ENCODE measurements around the gene TAC3.
"Not testable (repeated sequence)": the region's sequence is repeated elsewhere in the genome, so short reads cannot be mapped to it uniquely, and the experiment has no call there.

TAC3 gene

DNA sequence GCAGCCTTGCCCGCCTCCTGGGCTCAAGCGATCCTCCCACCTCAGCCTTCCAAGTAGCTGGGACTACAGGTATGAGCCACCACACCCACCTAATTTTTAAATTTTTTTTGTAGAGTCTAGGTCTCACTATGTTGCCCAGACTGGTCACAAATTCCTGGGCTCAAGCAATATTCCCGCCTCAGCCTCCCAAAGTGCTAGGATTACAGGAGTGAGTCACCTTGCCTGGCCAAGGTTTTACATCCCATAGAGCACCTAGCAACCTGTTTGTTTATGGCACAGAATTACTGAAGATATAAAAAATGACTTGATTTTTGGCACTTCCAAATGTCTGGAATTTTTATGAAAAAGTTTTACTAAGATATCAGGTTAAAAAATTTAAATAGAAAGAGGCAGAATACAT is 17.1 kb upstream of the TAC3 start:
- Histone ChIP-seq H3K4me3 (no peak overlapping the region), H3K27ac (no peak overlapping the region)
- TF ChIP-seq, protein P1, sequence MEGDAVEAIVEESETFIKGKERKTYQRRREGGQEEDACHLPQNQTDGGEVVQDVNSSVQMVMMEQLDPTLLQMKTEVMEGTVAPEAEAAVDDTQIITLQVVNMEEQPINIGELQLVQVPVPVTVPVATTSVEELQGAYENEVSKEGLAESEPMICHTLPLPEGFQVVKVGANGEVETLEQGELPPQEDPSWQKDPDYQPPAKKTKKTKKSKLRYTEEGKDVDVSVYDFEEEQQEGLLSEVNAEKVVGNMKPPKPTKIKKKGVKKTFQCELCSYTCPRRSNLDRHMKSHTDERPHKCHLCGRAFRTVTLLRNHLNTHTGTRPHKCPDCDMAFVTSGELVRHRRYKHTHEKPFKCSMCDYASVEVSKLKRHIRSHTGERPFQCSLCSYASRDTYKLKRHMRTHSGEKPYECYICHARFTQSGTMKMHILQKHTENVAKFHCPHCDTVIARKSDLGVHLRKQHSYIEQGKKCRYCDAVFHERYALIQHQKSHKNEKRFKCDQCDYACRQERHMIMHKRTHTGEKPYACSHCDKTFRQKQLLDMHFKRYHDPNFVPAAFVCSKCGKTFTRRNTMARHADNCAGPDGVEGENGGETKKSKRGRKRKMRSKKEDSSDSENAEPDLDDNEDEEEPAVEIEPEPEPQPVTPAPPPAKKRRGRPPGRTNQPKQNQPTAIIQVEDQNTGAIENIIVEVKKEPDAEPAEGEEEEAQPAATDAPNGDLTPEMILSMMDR (IDR thresholded peaks at IDR 0.05) = no peak
- no peak for DNase-seq (ENCODE audit: low spot score)

DNA sequence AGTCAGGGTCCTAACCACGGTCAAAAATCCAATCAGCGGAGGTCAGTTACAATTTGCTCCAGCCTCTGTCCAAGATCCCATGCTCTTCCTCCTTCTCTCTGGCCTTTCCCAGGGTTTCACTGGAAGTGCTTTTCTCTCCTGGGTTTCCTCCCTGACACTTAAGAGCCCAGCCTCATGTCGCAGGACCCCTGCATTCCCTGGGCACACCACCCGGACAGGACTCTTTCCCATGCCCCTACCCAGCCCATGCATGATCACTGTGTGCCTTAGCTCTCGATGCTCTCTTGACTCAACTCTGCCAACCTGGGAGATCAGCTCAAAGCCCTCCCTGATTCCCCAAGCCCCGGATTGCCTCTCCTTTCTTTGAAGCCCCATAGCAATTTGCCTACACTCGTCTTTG is 15.5 kb upstream of the TAC3 start:
- DNase-seq (ENCODE audit: low spot score) = no peak
- no peak overlapping the region for H3K27ac ChIP-seq
- TF ChIP-seq, protein P1 (IDR thresholded peaks at IDR 0.05) = no peak
- H3K4me3 ChIP-seq = no peak overlapping the region

DNA sequence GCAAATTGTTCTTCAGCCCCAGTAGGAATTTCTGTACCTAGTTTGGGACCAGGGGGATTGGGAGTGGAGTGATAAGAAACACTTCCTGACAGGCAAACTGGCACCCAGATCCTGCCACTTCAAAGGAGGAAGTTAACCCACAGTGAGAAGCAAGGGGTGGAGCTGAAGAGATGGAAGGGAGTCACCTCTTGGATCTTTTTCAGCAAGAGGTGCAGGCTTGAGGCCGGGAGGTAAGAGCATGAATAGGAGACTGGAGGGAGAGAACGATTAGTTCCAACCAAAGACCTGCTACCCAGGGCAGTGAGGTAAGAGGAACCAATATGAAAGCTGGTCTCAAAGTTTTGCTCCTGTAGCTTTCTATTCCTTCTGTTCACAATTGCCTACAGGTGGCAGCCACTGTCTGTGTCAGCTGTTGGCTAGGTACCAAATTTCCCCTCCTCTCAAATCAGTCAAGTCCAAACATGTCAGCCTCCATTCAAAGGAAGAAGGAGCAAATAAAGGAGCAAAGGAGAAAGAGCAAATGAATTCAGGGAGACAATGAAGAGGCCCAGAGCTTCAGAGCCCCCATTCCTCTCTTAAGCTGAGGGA is 14.9 kb upstream of the TAC3 start:
- no peak for DNase-seq (ENCODE audit: low spot score)
- Histone ChIP-seq H3K27ac (no peak overlapping the region), H3K4me3 (no peak overlapping the region)
- TF ChIP-seq, protein P1 (IDR thresholded peaks at IDR 0.05) = no peak

DNA sequence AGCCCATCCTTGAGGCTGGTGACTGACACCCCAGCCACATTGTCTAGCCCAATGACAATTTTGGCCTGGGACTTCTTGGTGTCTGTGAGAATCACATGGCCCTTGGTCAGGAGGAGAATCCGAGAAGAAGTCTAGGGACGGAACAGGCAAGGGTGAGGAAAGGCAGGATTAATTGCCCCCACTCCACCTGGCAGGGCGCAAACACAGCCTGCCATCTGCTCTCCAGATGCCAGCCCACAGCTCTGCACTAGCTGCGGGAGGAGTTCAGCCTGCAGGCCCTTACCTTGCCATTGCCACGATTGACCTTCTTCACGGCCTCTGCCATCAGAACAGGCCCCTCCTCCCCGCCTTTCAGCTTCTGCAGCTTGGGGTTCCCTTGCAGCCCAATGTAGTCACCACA is 13.1 kb upstream of the TAC3 start:
- TF ChIP-seq, protein P1 (IDR thresholded peaks at IDR 0.05) = no peak
- Histone ChIP-seq H3K4me3 (no peak overlapping the region), H3K27ac (no peak overlapping the region)
- DNase-seq (ENCODE audit: low spot score) = no peak

DNA sequence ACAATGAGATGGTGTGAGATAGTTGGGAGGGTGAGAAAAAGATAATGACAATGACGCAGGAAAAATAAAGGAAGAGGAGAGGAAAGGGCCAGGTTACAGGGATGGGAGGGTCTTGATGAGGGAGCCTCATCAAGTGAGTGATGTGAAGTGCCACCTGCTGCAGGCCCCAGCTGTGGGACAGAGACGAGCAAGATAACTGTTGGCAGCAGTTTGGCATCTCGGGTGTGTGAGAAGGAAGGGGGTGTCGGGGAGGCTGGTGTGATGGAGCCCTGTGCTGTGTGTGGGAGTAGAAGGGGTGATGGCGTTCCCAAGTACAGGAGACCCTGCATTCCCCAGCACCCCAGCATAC is 11.4 kb upstream of the TAC3 start:
- no peak for DNase-seq (ENCODE audit: low spot score)
- H3K4me3 ChIP-seq = no peak overlapping the region
- TF ChIP-seq, protein P1 (IDR thresholded peaks at IDR 0.05) = no peak
- no peak overlapping the region for H3K27ac ChIP-seq

DNA sequence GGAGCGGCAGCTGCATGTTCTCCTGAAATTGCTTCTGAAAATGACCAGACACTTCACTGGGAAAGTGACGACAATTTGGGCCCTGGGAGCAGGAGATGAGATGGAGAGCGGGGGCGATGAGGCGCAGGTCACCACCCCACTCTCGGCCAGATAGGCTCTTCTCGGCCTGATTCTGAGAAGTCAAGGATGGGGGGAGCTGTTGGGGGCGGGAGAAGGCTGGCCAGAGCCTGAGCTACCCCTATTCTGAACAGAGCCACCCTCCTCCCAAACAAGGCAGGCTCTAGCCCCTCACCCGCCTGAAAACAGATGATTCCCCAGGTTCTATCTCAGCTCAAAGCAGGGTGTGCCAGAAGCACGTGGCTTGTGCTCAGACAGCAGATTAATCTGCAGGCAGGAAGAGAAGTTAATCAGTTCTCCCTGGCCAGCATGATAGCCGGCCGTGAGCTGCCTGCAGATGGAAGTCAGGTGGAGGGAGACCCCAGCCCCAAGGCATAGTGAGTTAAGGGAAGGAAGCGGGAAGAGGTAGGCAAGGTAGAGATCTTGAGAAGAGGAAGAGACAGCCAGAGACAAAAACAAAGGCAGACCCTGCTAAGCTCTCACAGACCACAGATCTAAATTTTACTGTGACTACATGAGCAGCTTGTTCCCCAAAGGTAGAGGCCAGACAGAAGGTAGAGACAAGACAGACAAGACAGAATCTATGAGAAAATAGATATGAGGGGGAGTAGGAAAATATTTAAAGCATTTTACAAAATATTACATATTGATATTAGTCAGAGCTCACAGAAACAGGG is 10.9 kb upstream of the TAC3 start:
- TF ChIP-seq, protein P1 (IDR thresholded peaks at IDR 0.05) = no peak
- Histone ChIP-seq H3K27ac (no peak overlapping the region), H3K4me3 (no peak overlapping the region)
- no peak for DNase-seq (ENCODE audit: low spot score)

DNA sequence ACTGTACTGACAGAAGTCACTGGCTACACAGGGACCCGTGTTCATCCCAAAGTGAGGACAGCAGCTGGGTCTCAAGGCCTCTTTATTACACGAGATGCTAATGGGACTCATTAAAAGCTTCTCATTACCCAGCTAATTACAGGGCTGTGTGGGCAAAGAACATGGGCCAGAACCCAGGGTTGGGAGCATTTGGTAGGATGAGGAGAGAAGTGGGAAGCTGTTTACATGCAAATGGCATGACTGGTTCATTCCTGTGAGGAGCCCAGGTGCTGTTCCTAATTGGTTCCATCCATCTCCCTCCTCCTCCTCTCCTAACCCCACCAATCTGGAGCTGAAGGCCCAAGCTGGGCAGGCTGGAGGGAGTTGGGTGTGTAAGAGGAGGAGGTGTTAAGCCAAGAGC is 8.9 kb upstream of the TAC3 start:
- TF ChIP-seq, protein P1 (IDR thresholded peaks at IDR 0.05) = no peak
- Histone ChIP-seq H3K4me3 (no peak overlapping the region), H3K27ac (no peak overlapping the region)
- no peak for DNase-seq (ENCODE audit: low spot score)

DNA sequence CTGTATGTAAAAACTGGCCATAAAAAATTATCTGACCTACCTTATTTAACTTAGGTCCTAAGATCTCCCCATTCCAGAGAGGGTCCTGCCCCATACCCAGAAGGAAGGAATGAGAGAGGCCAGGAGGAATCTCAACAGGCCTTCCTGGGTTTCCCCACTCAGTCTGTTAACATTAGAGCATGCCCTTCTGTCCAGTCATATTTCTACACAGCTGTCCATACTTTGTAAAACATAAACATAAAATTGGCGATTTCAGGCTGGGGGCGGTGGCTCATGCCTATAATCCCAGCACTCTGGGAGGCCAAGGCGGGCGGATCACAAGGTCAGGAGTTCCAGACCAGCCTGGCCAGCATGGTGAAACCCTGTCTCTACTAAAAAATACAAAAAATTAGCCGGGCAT is 6.0 kb upstream of the TAC3 start:
- DNase-seq (ENCODE audit: low spot score); H3K4me3 ChIP-seq; H3K27ac ChIP-seq: not testable (repeated sequence)
